ENCODE data around the gene ZNF787.

GRCh38 chr19:56117889-56118288, 3.2 kb downstream of the ZNF787 start:
- TF ChIP-seq, protein P1, sequence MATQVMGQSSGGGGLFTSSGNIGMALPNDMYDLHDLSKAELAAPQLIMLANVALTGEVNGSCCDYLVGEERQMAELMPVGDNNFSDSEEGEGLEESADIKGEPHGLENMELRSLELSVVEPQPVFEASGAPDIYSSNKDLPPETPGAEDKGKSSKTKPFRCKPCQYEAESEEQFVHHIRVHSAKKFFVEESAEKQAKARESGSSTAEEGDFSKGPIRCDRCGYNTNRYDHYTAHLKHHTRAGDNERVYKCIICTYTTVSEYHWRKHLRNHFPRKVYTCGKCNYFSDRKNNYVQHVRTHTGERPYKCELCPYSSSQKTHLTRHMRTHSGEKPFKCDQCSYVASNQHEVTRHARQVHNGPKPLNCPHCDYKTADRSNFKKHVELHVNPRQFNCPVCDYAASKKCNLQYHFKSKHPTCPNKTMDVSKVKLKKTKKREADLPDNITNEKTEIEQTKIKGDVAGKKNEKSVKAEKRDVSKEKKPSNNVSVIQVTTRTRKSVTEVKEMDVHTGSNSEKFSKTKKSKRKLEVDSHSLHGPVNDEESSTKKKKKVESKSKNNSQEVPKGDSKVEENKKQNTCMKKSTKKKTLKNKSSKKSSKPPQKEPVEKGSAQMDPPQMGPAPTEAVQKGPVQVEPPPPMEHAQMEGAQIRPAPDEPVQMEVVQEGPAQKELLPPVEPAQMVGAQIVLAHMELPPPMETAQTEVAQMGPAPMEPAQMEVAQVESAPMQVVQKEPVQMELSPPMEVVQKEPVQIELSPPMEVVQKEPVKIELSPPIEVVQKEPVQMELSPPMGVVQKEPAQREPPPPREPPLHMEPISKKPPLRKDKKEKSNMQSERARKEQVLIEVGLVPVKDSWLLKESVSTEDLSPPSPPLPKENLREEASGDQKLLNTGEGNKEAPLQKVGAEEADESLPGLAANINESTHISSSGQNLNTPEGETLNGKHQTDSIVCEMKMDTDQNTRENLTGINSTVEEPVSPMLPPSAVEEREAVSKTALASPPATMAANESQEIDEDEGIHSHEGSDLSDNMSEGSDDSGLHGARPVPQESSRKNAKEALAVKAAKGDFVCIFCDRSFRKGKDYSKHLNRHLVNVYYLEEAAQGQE (IDR thresholded peaks at IDR 0.05; ENCODE audit: low read depth, low read length) = no peak
- TF ChIP-seq ZSCAN29 (IDR thresholded peaks at IDR 0.05) (no peak), CHD1 (IDR thresholded peaks at IDR 0.05; ENCODE audit: low read depth, low read length) (no peak)

Measured in GM12878 (cell line).